Measurements from ENCODE around the gene AATK. TPM values are rescaled to one million over a fixed set of nuclear protein-coding genes. Genes with fewer than 3 reads are reported as not detected.

Gene AATK
- total and polyA plus RNA-seq, 2 of the 4 experiments (the other 2 are of a cell fraction) = under 0.01 to 0.21 TPM

GRCh38 chr17:81152288-81152828 is 13.7 kb downstream of the AATK start:
- DNase-seq (no peak), ATAC-seq (ENCODE audit: low read depth) (no peak)
- in situ Hi-C loops (cut with MboI; ENCODE audit: low sequenced_read_pairs) = no loop called here
- no peaks in the 10 kb centered on the region for H3K36me3 ChIP-seq (ENCODE audit: control insufficient read depth, insufficient read depth, low read length)
- intact Hi-C loops (cut with micrococcal nuclease) = no loop called here
- no peak overlapping the region for H4K8ac ChIP-seq (ENCODE audit: low read depth in 2 of 2, low read length in 2 of 2)
- no peak overlapping the region for H2AFZ ChIP-seq (replicated peaks; ENCODE audit: low read length, poor library complexity)
- no peak overlapping the region for H3K27ac ChIP-seq (ENCODE audit: insufficient read depth, low read length)
- H2BK120ac ChIP-seq (ENCODE audit: low read depth, low read length) = no peak overlapping the region
- no peak overlapping the region for H3K4ac ChIP-seq (ENCODE audit: low read depth, low read length)
- H3K23ac ChIP-seq (ENCODE audit: low read depth, low read length) = no peak overlapping the region
- no peak overlapping the region for H3K9ac ChIP-seq (ENCODE audit: low read depth, low read length)
- H3K4me3 ChIP-seq (ENCODE audit: insufficient read depth, low read depth, low read length) = no peak overlapping the region
- H4K91ac ChIP-seq (ENCODE audit: insufficient read depth, low read depth, low read length) = no peak overlapping the region
- no peak overlapping the region for H2BK5ac ChIP-seq (ENCODE audit: low read depth, low read length, poor library complexity, severe bottlenecking)
- no peak overlapping the region for H3K14ac ChIP-seq (replicated peaks; ENCODE audit: low read depth, low read length)
- no peaks in the 10 kb centered on the region for H3K79me1 ChIP-seq (ENCODE audit: low read depth in 1 of 2, low read length in 2 of 2)
- H3K4me1 ChIP-seq (ENCODE audit: control insufficient read depth, insufficient read depth, low read length) = no peaks in the 10 kb centered on the region
- TF ChIP-seq POLR2A (IDR thresholded peaks at IDR 0.05; ENCODE audit: low read depth, low read length) (no peak), ELK1 (IDR thresholded peaks at IDR 0.05; ENCODE audit: borderline replicate concordance, low read depth, low read length) (no peak), CTCF (conservative IDR thresholded peaks at IDR 0.05; ENCODE audit: low read depth, low read length) (no peak), RFX5 (IDR thresholded peaks at IDR 0.05; ENCODE audit: low read depth, low read length) (no peak), USF2 (IDR thresholded peaks at IDR 0.05; ENCODE audit: low read depth, low read length) (no peak), MXI1 (IDR thresholded peaks at IDR 0.05; ENCODE audit: borderline replicate concordance, low read depth, low read length) (no peak), RCOR1 (IDR thresholded peaks at IDR 0.05; ENCODE audit: insufficient replicate concordance, low read length) (no peak), CEBPB (IDR thresholded peaks at IDR 0.05; ENCODE audit: low read depth, low read length) (no peak), SMC3 (IDR thresholded peaks at IDR 0.05; ENCODE audit: low read depth, low read length) (no peak), CHD1 (IDR thresholded peaks at IDR 0.05; ENCODE audit: low read depth, low read length) (no peak), MAZ (IDR thresholded peaks at IDR 0.05; ENCODE audit: borderline replicate concordance, low read depth, low read length) (no peak), RAD21 (IDR thresholded peaks at IDR 0.05; ENCODE audit: low read length) (no peak), BHLHE40 (IDR thresholded peaks at IDR 0.05; ENCODE audit: low read depth, low read length) (no peak), NFE2L2 (IDR thresholded peaks at IDR 0.05; ENCODE audit: low read depth, low read length) (no peak), FOS (IDR thresholded peaks at IDR 0.05; ENCODE audit: low read depth, low read length) (no peak), MAFK (IDR thresholded peaks at IDR 0.05; ENCODE audit: low read depth, low read length) (no peak)
- no peak overlapping the region for H3K56ac ChIP-seq (ENCODE audit: extremely low read depth, insufficient read depth, low read length)
- dilution Hi-C loops (cut with HindIII; ENCODE audit: low sequenced_read_pairs, unreplicated experiment) = no loop called here
- H2BK20ac ChIP-seq (ENCODE audit: low read depth, low read length) = no peak overlapping the region
- no peak overlapping the region for H3K18ac ChIP-seq (ENCODE audit: low read depth, low read length)
- POLR2A ChIA-PET (ENCODE audit: unreplicated experiment) = no interaction called here
- H3K9me1 ChIP-seq (ENCODE audit: insufficient read depth, low read length) = no peaks in the 10 kb centered on the region
- no peak overlapping the region for H2BK15ac ChIP-seq (ENCODE audit: low read depth, low read length)
- WGBS, 2 experiments (ENCODE audit: extremely low coverage in 2 of 2, insufficient read length in 1 of 2) = 93% methylated on average over 2 of the region's 8 CpGs; no CpG with 5 or more reads in 1 of the 2 experiments
- no peaks in the 10 kb centered on the region for H4K20me1 ChIP-seq (ENCODE audit: insufficient read depth, low read length)
- CTCF ChIA-PET = interaction anchor here (0.6 to 1.2 kb wide), 2 partner anchors 9 to 82 kb away, joined by 3 to 4 read pairs; no protein-coding TSS in a partner anchor
- H4K5ac ChIP-seq (ENCODE audit: low read depth, low read length) = no peak overlapping the region
- BruUV-seq (replicated peaks) = no TSS peak
- H2AK9ac ChIP-seq (replicated peaks; ENCODE audit: low read depth, low read length, poor library complexity) = no peak overlapping the region
- H3K4me2 ChIP-seq (ENCODE audit: low read depth, low read length) = no peak overlapping the region
- H3K9me3 ChIP-seq (ENCODE audit: control insufficient read depth, insufficient read depth, low read length) = no peaks in the 10 kb centered on the region
- H2AK5ac ChIP-seq (ENCODE audit: low read depth, low read length) = no peak overlapping the region
- peaks cover 31% of the 10 kb centered on the region for H3K27me3 ChIP-seq (ENCODE audit: control insufficient read depth, insufficient read depth, low read length)

Measured in IMR-90 (cell line).